DMS 273 treated with DMSO at 0.1 percent for 48 hours (cell line): Measurements from ENCODE around the gene NSD1.
"Not testable (repeated sequence)": the region's sequence is repeated elsewhere in the genome, so short reads cannot be mapped to it uniquely, and the experiment has no call there.

Experiments
- DNase-seq: peaks from one replicate; lab custom pipeline; 2025; lab: John Stamatoyannopoulos, UW

Gene NSD1

GRCh38 chr5:177231479-177232250, 98.1 kb downstream of the NSD1 start:
- no peak for DNase-seq

DNA sequence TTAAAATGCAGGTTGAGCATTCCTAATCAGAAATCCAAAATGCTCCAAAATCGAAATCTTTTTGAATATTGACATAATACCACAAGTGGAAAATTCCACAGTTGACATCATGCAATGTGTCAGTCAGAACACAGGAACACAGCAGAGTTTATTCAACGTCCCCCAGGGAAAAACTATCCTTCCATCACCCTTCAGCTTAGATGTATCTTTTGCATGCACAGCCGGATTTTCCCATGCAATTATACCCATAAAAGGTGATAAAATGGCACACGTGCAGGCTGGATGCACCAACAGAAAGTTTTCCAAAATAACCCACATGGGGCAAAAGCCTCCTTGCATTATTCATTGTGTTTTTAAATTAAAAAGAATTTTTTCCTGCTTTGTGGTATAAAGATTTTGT, 98.8 kb downstream of the NSD1 start:
- no peak for DNase-seq

- DNase-seq: no peak
These were observed 99.2 kb downstream of the NSD1 start for GRCh38 chr5:177232761-177233160.

GRCh38 chr5:177233206-177233605, 99.6 kb downstream of the NSD1 start:
- DNase-seq: no peak

GRCh38 chr5:177233802-177234201, 100.2 kb downstream of the NSD1 start:
- DNase-seq: no peak

DNA sequence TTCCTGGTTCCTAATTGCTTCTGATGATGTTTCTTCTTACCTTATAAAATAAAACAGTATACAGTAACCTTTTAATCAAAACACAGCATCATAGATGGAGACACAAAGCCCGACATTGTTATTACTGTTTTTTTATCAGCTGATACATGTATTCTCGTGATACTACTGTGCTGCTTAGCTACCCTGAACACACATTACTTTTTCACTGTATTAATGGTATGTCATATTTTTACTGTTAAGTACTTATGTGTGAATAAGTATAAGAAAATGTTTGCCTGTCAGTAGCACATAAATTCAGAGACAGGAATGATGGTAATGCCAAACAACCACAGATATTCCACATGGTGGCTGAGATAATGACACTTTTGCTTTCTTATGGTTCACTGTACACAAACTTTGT, 101.3 kb downstream of the NSD1 start:
- no peak for DNase-seq

DNA sequence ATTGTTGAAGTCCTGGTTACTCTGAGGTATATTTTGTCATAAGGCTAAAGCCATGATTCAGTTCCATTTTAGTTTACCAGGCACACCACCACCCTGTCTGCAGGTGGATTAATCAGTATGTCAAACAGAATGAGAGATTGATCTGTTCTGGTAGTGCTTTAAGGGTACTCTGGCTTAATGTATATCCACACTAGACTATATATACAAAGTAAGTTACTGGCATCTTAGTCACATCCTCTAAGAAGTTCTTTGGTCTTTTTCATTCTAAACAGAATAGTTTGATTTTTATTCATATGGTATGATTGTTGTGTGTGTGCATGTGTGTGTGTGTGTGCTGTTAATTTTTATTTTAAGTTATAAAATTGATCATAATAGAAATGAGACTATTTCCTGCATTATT, 108.2 kb downstream of the NSD1 start:
- no peak for DNase-seq

- DNase-seq: no peak
These were observed 108.7 kb downstream of the NSD1 start for GRCh38 chr5:177242304-177242703.

DNA sequence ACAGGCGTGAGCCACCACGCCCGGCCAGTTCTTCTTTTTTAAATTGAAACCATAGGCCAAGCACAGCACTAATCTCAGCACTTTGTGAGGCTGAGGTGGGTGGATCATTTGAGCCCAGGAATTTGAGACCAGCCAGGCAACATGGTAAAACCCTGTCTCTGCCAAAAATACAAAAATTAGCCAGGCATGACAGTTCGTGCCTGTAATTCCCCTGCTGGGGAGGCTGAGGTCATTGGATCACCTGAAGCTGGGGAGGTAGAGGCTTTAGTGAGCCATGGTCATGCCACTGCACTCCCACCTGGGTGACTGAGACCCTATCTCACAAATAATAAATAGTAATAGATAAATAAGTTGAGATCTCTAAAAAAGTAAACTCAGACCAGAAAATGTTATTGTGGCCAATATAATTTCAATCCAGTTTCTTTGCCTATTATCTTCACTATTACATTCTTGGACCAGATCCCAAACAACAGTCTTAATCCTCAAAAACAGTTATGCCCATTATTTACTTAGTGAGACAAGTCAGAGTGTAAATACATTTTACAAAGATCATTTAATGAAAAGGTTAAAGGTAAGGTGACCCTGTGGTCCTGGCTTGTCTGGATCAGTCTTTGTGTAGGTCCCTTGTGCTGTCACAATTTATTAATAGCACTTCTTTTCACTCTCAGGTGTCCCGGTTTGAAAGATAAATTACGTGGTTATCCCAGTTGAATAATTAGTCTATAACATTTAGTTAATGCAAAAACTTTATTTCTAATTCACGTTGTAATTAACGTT, 116.4 kb downstream of the NSD1 start:
- DNase-seq: no peak

DNA sequence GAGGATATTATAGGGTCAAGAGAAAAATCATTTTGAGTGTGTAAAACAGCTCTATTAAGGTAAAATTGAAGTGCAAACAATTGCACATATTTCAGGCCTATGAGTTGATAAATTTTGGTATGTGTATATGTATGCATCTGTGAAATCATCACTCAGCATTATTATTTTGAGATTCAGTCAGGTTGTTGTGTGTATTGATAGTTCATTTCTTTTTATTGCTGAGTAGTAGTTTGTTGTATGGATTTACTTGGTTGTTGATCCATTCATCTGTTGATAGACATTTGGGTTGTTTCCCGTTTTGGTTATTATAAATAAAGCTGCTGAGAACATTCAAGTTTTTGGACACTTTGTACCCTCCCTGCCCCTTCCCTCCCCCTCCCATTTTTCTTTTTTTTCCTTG, 119.7 kb downstream of the NSD1 start:
- DNase-seq: no peak

- DNase-seq: no peak
These were observed 122.7 kb downstream of the NSD1 start for GRCh38 chr5:177256296-177256695.

GRCh38 chr5:177258711-177259110, 125.1 kb downstream of the NSD1 start:
- not testable (repeated sequence) for DNase-seq

GRCh38 chr5:177260961-177261360, 127.4 kb downstream of the NSD1 start:
- no peak for DNase-seq

DNA sequence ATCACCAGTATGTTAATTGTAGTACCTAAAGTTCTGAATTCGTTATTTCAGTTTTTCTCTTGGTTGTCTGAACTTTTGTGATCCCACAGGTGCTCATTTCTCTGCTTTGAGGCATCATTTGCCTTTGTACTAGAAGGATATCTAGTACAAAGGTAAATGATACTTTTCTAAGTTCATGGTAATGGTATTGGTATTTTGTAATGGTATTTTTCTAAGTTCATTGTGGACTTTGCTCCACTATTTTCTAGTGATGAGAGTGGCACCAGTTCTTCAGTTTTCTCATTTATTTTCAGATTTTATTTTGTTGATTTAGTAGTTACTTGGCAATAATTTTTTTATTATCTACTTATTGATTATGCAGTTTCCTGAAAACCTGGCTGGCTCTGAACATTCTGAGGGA, 127.9 kb downstream of the NSD1 start:
- DNase-seq: no peak

DNA sequence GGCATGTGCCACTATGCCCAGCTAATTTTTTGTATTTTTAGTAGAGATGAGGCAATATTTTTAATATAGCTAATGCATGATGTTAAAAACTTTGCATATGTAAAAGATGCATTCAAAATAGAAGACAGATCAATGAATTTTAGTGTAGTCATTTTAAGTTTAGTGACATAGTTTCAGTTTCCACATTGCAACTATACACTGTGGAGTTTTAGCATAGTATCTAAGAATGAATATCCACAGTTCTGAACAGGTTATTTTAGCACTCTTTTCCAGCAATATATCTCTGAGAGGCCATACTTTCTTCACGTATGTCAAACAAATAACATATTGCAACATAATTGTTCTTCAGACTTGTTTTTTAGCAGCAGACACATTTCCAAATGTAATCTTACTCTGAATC, 130.6 kb downstream of the NSD1 start:
- no peak for DNase-seq

DNA sequence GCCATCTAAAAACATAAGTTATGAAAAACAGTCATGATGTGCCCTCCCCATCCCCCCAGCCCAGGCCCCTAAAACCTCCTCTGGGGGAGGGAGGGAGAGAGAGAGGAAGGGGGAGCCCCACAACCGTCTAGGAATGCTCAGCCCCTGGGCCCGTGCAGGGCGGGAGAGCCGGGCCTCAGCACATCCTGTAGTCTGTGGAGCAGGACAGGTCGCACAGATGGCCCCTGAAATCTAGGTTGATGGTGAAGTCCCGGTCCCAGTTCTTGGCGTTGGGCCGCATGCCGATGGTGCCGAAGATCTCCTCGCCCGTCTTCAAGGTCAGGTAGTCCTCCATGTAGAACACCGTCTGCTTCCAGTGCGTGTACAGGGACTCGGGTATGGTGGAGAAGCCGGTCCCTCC, 131.8 kb downstream of the NSD1 start:
- no peak for DNase-seq

DNA sequence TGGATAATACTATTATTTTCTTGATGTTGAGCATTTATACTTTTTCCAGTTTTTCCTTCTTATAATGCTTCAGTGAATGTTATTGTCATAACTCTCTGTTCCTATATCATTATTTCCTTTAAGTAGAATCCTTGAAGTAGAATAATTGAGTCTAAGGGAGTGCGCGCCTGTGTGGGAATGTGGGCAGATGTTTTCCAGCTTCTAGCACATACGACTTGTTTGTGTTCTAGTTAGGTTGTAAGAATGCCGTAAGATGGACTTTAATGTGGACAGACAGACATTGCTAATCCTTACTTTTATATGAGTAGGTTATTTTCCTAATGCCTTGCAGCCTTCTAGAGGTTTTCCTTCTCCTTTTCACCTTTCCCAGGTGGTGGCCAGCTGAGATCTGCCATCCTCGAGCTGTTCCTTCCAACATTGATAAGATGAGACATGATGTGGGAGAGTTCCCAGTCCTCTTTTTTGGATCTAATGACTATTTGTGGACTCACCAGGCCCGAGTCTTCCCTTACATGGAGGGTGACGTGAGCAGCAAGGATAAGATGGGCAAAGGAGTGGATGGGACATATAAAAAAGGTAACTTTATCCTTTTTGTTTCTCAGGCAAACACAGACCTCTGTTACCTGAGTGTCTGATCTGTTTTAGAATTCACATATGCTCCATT, 135.8 kb downstream of the NSD1 start:
- no peak for DNase-seq

DNA sequence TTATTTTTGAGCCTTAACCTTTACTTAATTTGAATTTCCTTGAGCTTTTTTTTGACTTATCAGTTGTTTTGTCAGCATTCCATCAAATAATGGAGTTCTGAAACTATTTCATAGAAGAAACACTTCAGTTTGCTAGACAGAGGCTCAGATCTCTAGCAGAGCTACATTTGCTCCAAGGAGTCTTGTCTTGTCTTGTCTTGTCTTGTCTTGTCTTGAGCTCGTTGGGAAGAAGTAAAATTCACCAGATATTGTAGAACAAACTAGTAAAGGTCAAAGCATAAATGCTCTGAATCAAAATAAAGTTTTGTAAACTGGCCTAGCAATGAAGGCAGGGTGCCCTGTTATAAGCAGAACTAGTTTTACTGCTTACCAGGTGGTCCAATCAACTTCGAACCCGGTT, 136.4 kb downstream of the NSD1 start:
- no peak for DNase-seq

GRCh38 chr5:177270653-177271052, 137.1 kb downstream of the NSD1 start:
- no peak for DNase-seq

DNA sequence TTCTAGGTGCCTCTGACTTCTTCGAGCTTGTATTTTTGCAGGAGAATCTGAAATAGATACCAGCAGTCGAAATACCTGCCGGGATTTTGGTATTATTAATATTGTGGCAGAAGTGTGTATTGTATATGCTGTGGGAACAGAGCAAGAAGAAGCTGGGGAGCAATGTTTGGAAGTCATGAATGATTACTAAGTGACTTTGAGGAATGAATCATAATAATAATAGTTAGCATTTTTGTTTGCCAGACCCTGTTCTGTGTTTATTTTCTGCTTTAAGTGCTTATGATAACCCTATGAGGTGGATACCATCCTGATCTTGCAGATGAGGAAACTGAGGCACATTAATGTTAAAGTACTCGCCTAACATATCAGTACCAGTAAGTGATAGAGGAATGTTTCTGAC, 137.5 kb downstream of the NSD1 start:
- no peak for DNase-seq

GRCh38 chr5:177275883-177276282, 142.3 kb downstream of the NSD1 start:
- DNase-seq: no peak

GRCh38 chr5:177276886-177277285, 143.3 kb downstream of the NSD1 start:
- DNase-seq: no peak

DNA sequence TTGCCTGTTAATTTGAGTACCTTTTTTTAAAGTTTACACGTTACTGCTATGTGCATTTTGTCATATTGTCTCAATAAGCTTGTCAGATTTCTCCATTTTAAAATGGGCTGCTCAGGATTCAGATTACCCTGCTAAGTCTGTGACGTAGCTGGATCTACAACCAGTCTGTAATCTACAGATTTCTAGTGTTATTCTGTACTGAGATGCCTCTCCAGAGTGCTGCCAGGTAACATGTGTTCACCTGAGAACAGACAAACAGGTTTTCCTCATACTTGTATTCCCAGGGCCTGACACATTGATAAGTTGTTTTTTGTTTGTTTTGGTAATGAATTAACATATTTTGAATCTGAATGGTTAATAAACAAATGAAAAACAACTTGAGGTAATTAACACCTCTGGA, 154.6 kb downstream of the NSD1 start:
- no peak for DNase-seq
